Measurements from ENCODE around the gene SNTG2. TPM values are rescaled to one million over a fixed set of nuclear protein-coding genes. Genes with fewer than 3 reads are reported as not detected.

Gene SNTG2
- total RNA-seq, 1 donor from 2014 or later = 11.8 TPM

- Histone ChIP-seq H3K4me3 (no peak overlapping the region), H3K27ac (no peak overlapping the region), H3K9me3 (no peaks in the 10 kb centered on the region), H3K27me3 (no peaks in the 10 kb centered on the region), H3K36me3 (no peaks in the 10 kb centered on the region), H3K4me1 (no peaks in the 10 kb centered on the region)
- no peak for TF ChIP-seq CTCF (IDR thresholded peaks at IDR 0.05)
- no peak for TF ChIP-seq POLR2AphosphoS5 (IDR thresholded peaks at IDR 0.05; ENCODE audit: insufficient read depth in 1 of 2, low read depth in 1 of 2)
- no peak for TF ChIP-seq POLR2A (IDR thresholded peaks at IDR 0.05)
- DNase-seq (ENCODE audit: extremely low spot score in 2 of 2) = no peak
- intact Hi-C loops (cut with DNase I) = no loop called here
Observed at GRCh38 chr2:1016500-1016899, 65.9 kb downstream of the SNTG2 start.

- Histone ChIP-seq H3K9me3 (no peaks in the 10 kb centered on the region), H3K27me3 (no peaks in the 10 kb centered on the region), H3K4me3 (no peak overlapping the region), H3K4me1 (no peaks in the 10 kb centered on the region), H3K27ac (no peak overlapping the region), H3K36me3 (no peaks in the 10 kb centered on the region)
- intact Hi-C loops (cut with DNase I) = no loop called here
- DNase-seq (ENCODE audit: extremely low spot score in 2 of 2) = no peak
- no peak for TF ChIP-seq POLR2AphosphoS5 (IDR thresholded peaks at IDR 0.05; ENCODE audit: insufficient read depth in 1 of 2, low read depth in 1 of 2)
- TF ChIP-seq CTCF (IDR thresholded peaks at IDR 0.05) = no peak
- no peak for TF ChIP-seq POLR2A (IDR thresholded peaks at IDR 0.05)
Observed at GRCh38 chr2:1017827-1018226, 67.2 kb downstream of the SNTG2 start.

GRCh38 chr2:1020206-1020605 lies 69.6 kb downstream of the SNTG2 start:
- intact Hi-C loops (cut with DNase I) = no loop called here
- H3K27me3 ChIP-seq = no peaks in the 10 kb centered on the region
- TF ChIP-seq POLR2A (IDR thresholded peaks at IDR 0.05) = no peak
- no peak for TF ChIP-seq POLR2AphosphoS5 (IDR thresholded peaks at IDR 0.05; ENCODE audit: insufficient read depth in 1 of 2, low read depth in 1 of 2)
- no peak for TF ChIP-seq CTCF (IDR thresholded peaks at IDR 0.05)
- DNase-seq (ENCODE audit: extremely low spot score in 2 of 2) = no peak
- no peak overlapping the region for H3K27ac ChIP-seq
- H3K4me1 ChIP-seq = no peaks in the 10 kb centered on the region
- H3K4me3 ChIP-seq = no peak overlapping the region
- H3K9me3 ChIP-seq = no peaks in the 10 kb centered on the region
- no peaks in the 10 kb centered on the region for H3K36me3 ChIP-seq

GRCh38 chr2:1022178-1022577 lies 71.5 kb downstream of the SNTG2 start:
- Histone ChIP-seq H3K27ac (no peak overlapping the region), H3K4me3 (no peak overlapping the region), H3K9me3 (no peaks in the 10 kb centered on the region), H3K27me3 (no peaks in the 10 kb centered on the region), H3K36me3 (no peaks in the 10 kb centered on the region), H3K4me1 (no peaks in the 10 kb centered on the region)
- intact Hi-C loops (cut with DNase I) = no loop called here
- TF ChIP-seq POLR2AphosphoS5 (IDR thresholded peaks at IDR 0.05; ENCODE audit: insufficient read depth in 1 of 2, low read depth in 1 of 2) = no peak
- no peak for TF ChIP-seq POLR2A (IDR thresholded peaks at IDR 0.05)
- TF ChIP-seq CTCF (IDR thresholded peaks at IDR 0.05) = no peak
- DNase-seq (ENCODE audit: extremely low spot score in 2 of 2) = no peak

GRCh38 chr2:1024981-1025380 lies 74.3 kb downstream of the SNTG2 start:
- TF ChIP-seq CTCF (IDR thresholded peaks at IDR 0.05) = no peak
- TF ChIP-seq POLR2AphosphoS5 (IDR thresholded peaks at IDR 0.05; ENCODE audit: insufficient read depth in 1 of 2, low read depth in 1 of 2) = no peak
- no peak for TF ChIP-seq POLR2A (IDR thresholded peaks at IDR 0.05)
- intact Hi-C loops (cut with DNase I) = no loop called here

More at GRCh38 chr2:1024981-1025380, 74.3 kb downstream of the SNTG2 start:
- Histone ChIP-seq H3K27ac (no peak overlapping the region), H3K27me3 (no peaks in the 10 kb centered on the region), H3K4me3 (no peak overlapping the region), H3K4me1 (no peaks in the 10 kb centered on the region), H3K36me3 (no peaks in the 10 kb centered on the region), H3K9me3 (no peaks in the 10 kb centered on the region)
- DNase-seq (ENCODE audit: extremely low spot score in 2 of 2) = no peak
